Neural cell (in vitro differentiated cells): ENCODE data around the gene LRP1.

Source experiments
- CTCF ChIP-seq: fragments of 450-650 bp; IDR thresholded peaks from 2 replicates; pipeline ENCODE4 v1.5.1; 2014; ENCODE audit warnings: antibody characterized with exemption, mild to moderate bottlenecking, moderate library complexity; ENCODE audit not compliant: poor library complexity, severe bottlenecking
- EP300 ChIP-seq: fragments of 450-650 bp; conservative IDR thresholded peaks from 2 replicates; pipeline ENCODE4 v1.6.1; 2014; ENCODE audit warnings: antibody characterized with exemption, mild to moderate bottlenecking, moderate library complexity; ENCODE audit not compliant: poor library complexity, severe bottlenecking
- EZH2 ChIP-seq: fragments of 200-600, 300-800 bp; shearing (Covaris generic), sonication (generic); IDR thresholded peaks from 2 replicates; pipeline ENCODE4 v1.6.1; 2014; ENCODE audit warnings: antibody characterized with exemption, low read length, borderline replicate concordance, mild to moderate bottlenecking; ENCODE audit not compliant: insufficient read depth, poor library complexity, severe bottlenecking

- TF ChIP-seq EP300: no peak
- no peak for TF ChIP-seq EZH2
- no peak for TF ChIP-seq CTCF
Measured at GRCh38 chr12:57148469-57149244, 20.4 kb downstream of the LRP1 start.
